ENCODE results near the gene BCDIN3D.
A peak's percentile ranks its signal among the peaks of the same experiment; 100 is the strongest.

BCDIN3D gene

GRCh38 chr12:49825971-49826421, 16.9 kb downstream of the BCDIN3D start:
- no peak for DNase-seq (ENCODE audit: low spot score)
- no peaks in the 10 kb centered on the region for H3K9me3 ChIP-seq (ENCODE audit: severe bottlenecking)
- H3K27me3 ChIP-seq (ENCODE audit: insufficient read depth, poor library complexity, severe bottlenecking) = no peaks in the 10 kb centered on the region
- no peak for ATAC-seq (ENCODE audit: low read depth)
- H3K4me3 ChIP-seq (ENCODE audit: severe bottlenecking) = no peak overlapping the region
- H3K4me1 ChIP-seq (ENCODE audit: insufficient read depth, poor library complexity, severe bottlenecking) = peaks cover 17% of the 10 kb centered on the region
- H3K36me3 ChIP-seq (ENCODE audit: low read depth) = no peaks in the 10 kb centered on the region; the same call in 1 of the 2 replicates
- H3K27ac ChIP-seq (ENCODE audit: poor library complexity, severe bottlenecking) = peak overlapping the region; percentile 15
- TF ChIP-seq CTCF (IDR thresholded peaks at IDR 0.05; ENCODE audit: poor library complexity, severe bottlenecking) = no peak

- TF ChIP-seq CTCF (IDR thresholded peaks at IDR 0.05; ENCODE audit: poor library complexity, severe bottlenecking) = no peak
- H3K9me3 ChIP-seq (ENCODE audit: severe bottlenecking) = no peaks in the 10 kb centered on the region
- DNase-seq (ENCODE audit: low spot score) (no peak), ATAC-seq (ENCODE audit: low read depth) (no peak)
- no peak overlapping the region for H3K4me3 ChIP-seq (ENCODE audit: severe bottlenecking)
- peaks cover 17% of the 10 kb centered on the region for H3K4me1 ChIP-seq (ENCODE audit: insufficient read depth, poor library complexity, severe bottlenecking)
- no peaks in the 10 kb centered on the region; the same call in 1 of the 2 replicates for H3K36me3 ChIP-seq (ENCODE audit: low read depth)
- H3K27me3 ChIP-seq (ENCODE audit: insufficient read depth, poor library complexity, severe bottlenecking) = no peaks in the 10 kb centered on the region
- peak overlapping the region; percentile 15 for H3K27ac ChIP-seq (ENCODE audit: poor library complexity, severe bottlenecking)
Measured at GRCh38 chr12:49825360-49825970, 17.4 kb downstream of the BCDIN3D start.

GRCh38 chr12:49824895-49825294, 18.0 kb downstream of the BCDIN3D start:
- Histone ChIP-seq H3K27me3 (ENCODE audit: insufficient read depth, poor library complexity, severe bottlenecking) (no peaks in the 10 kb centered on the region), H3K9me3 (ENCODE audit: severe bottlenecking) (no peaks in the 10 kb centered on the region), H3K4me1 (ENCODE audit: insufficient read depth, poor library complexity, severe bottlenecking) (peaks cover 17% of the 10 kb centered on the region), H3K4me3 (ENCODE audit: severe bottlenecking) (no peak overlapping the region), H3K36me3 (ENCODE audit: low read depth) (no peaks in the 10 kb centered on the region; the same call in 1 of the 2 replicates), H3K27ac (ENCODE audit: poor library complexity, severe bottlenecking) (peak overlapping the region; percentile 15)
- ATAC-seq (ENCODE audit: low read depth) (no peak), DNase-seq (ENCODE audit: low spot score) (no peak)
- no peak for TF ChIP-seq CTCF (IDR thresholded peaks at IDR 0.05; ENCODE audit: poor library complexity, severe bottlenecking)

- Histone ChIP-seq H3K4me3 (ENCODE audit: severe bottlenecking) (no peak overlapping the region), H3K27me3 (ENCODE audit: insufficient read depth, poor library complexity, severe bottlenecking) (no peaks in the 10 kb centered on the region), H3K36me3 (ENCODE audit: low read depth) (no peaks in the 10 kb centered on the region; the same call in 1 of the 2 replicates), H3K27ac (ENCODE audit: poor library complexity, severe bottlenecking) (no peak overlapping the region), H3K9me3 (ENCODE audit: severe bottlenecking) (no peaks in the 10 kb centered on the region), H3K4me1 (ENCODE audit: insufficient read depth, poor library complexity, severe bottlenecking) (peaks cover 17% of the 10 kb centered on the region)
- DNase-seq (ENCODE audit: low spot score) = no peak
- no peak for ATAC-seq (ENCODE audit: low read depth)
- no peak for TF ChIP-seq CTCF (IDR thresholded peaks at IDR 0.05; ENCODE audit: poor library complexity, severe bottlenecking)
Measured at GRCh38 chr12:49824416-49824815, 18.5 kb downstream of the BCDIN3D start.

- Histone ChIP-seq H3K36me3 (ENCODE audit: low read depth) (no peaks in the 10 kb centered on the region; the same call in 1 of the 2 replicates), H3K27ac (ENCODE audit: poor library complexity, severe bottlenecking) (no peak overlapping the region), H3K9me3 (ENCODE audit: severe bottlenecking) (no peaks in the 10 kb centered on the region), H3K27me3 (ENCODE audit: insufficient read depth, poor library complexity, severe bottlenecking) (no peaks in the 10 kb centered on the region), H3K4me3 (ENCODE audit: severe bottlenecking) (no peak overlapping the region), H3K4me1 (ENCODE audit: insufficient read depth, poor library complexity, severe bottlenecking) (peaks cover 14% of the 10 kb centered on the region)
- ATAC-seq (ENCODE audit: low read depth) = no peak
- TF ChIP-seq CTCF (IDR thresholded peaks at IDR 0.05; ENCODE audit: poor library complexity, severe bottlenecking) = no peak
- DNase-seq (ENCODE audit: low spot score) = no peak
Measured at GRCh38 chr12:49823951-49824350, 19.0 kb downstream of the BCDIN3D start.
